ENCODE results near the gene DIP2B. TPM values are rescaled to one million over a fixed set of nuclear protein-coding genes. Genes with fewer than 3 reads are reported as not detected.

DIP2B gene
- total RNA-seq, 1 donor from 2014 or later = 32.3 TPM

GRCh38 chr12:50640321-50640939 lies 135.6 kb downstream of the DIP2B start:
- intact Hi-C loops (cut with micrococcal nuclease) = no loop called here
- DNase-seq (no peak), ATAC-seq (ENCODE audit: low read depth) (no peak)
- CTCF ChIA-PET = interaction anchor here (6.8 kb wide), 1 partner anchor 136 kb away, joined by 118 read pairs; the partner anchor contains the start of gene DIP2B
- no peaks in the 10 kb centered on the region for H3K9me3 Mint-ChIP-seq
- H3K27ac Mint-ChIP-seq = no peak overlapping the region
- H3K4me3 Mint-ChIP-seq = no peak overlapping the region
- no peaks in the 10 kb centered on the region for H3K27me3 Mint-ChIP-seq
- peaks cover 5% of the 10 kb centered on the region for H3K4me1 Mint-ChIP-seq
- H3K36me3 Mint-ChIP-seq (ENCODE audit: low read depth) = peaks cover 45% of the 10 kb centered on the region
- no peak for TF ChIP-seq CTCF (IDR thresholded peaks at IDR 0.05)
- POLR2A ChIA-PET = interaction anchor here (0.8 to 3.2 kb wide), 3 partner anchors 8 to 137 kb away, joined by 4 to 24 read pairs (median 6); partner anchors contain the start of gene DIP2B

- Mint-ChIP-seq H3K9me3 (no peaks in the 10 kb centered on the region), H3K36me3 (ENCODE audit: low read depth) (peaks cover 46% of the 10 kb centered on the region), H3K27ac (no peak overlapping the region), H3K27me3 (no peaks in the 10 kb centered on the region), H3K4me1 (peaks cover 5% of the 10 kb centered on the region), H3K4me3 (no peak overlapping the region)
- DNase-seq = no peak
- intact Hi-C loops (cut with micrococcal nuclease) = no loop called here
- ATAC-seq (ENCODE audit: low read depth) = no peak
- ChIA-PET POLR2A (no interaction called here), CTCF (interaction anchor here (6.8 kb wide), 1 partner anchor 137 kb away, joined by 118 read pairs; the partner anchor contains the start of gene DIP2B)
- no peak for TF ChIP-seq CTCF (IDR thresholded peaks at IDR 0.05)
These were observed 136.8 kb downstream of the DIP2B start for GRCh38 chr12:50641566-50641965.

GRCh38 chr12:50642035-50642451 lies 137.3 kb downstream of the DIP2B start:
- Mint-ChIP-seq H3K27me3 (no peaks in the 10 kb centered on the region), H3K4me1 (peaks cover 5% of the 10 kb centered on the region), H3K27ac (no peak overlapping the region), H3K9me3 (no peaks in the 10 kb centered on the region), H3K4me3 (no peak overlapping the region), H3K36me3 (ENCODE audit: low read depth) (peaks cover 48% of the 10 kb centered on the region)
- DNase-seq = no peak
- CTCF ChIA-PET = interaction anchor here (1.3 to 6.8 kb wide), 2 partner anchors 135 to 138 kb away, joined by 3 to 118 read pairs; partner anchors contain the start of gene DIP2B
- ATAC-seq (ENCODE audit: low read depth) = no peak
- POLR2A ChIA-PET = no interaction called here
- intact Hi-C loops (cut with micrococcal nuclease) = no loop called here
- TF ChIP-seq CTCF (IDR thresholded peaks at IDR 0.05) = no peak

GRCh38 chr12:50642761-50643160 lies 138.0 kb downstream of the DIP2B start:
- DNase-seq (no peak), ATAC-seq (ENCODE audit: low read depth) (no peak)
- CTCF ChIA-PET = interaction anchor here (0.6 to 6.8 kb wide), 3 partner anchors 41 to 139 kb away, joined by 3 to 118 read pairs (median 4); partner anchors contain the start of gene DIP2B
- Mint-ChIP-seq H3K9me3 (no peaks in the 10 kb centered on the region), H3K4me1 (peaks cover 1% of the 10 kb centered on the region), H3K27ac (no peak overlapping the region), H3K27me3 (no peaks in the 10 kb centered on the region), H3K36me3 (ENCODE audit: low read depth) (peaks cover 54% of the 10 kb centered on the region), H3K4me3 (no peak overlapping the region)
- intact Hi-C loops (cut with micrococcal nuclease) = no loop called here
- no peak for TF ChIP-seq CTCF (IDR thresholded peaks at IDR 0.05)
- POLR2A ChIA-PET = interaction anchor here (0.6 kb wide), 1 partner anchor 10 kb away, joined by 3 read pairs; no protein-coding TSS in a partner anchor

GRCh38 chr12:50647031-50647430 lies 142.2 kb downstream of the DIP2B start:
- TF ChIP-seq CTCF (IDR thresholded peaks at IDR 0.05) = no peak
- no peak overlapping the region for H3K27ac Mint-ChIP-seq
- POLR2A ChIA-PET = no interaction called here
- DNase-seq = no peak
- no peak for ATAC-seq (ENCODE audit: low read depth)
- H3K4me3 Mint-ChIP-seq = no peak overlapping the region
- H3K27me3 Mint-ChIP-seq = no peaks in the 10 kb centered on the region
- H3K36me3 Mint-ChIP-seq (ENCODE audit: low read depth) = peaks cover 45% of the 10 kb centered on the region
- CTCF ChIA-PET = interaction anchor here (0.6 to 1.8 kb wide), 2 partner anchors 9 to 142 kb away, joined by 3 to 5 read pairs; partner anchors contain the start of gene DIP2B
- H3K4me1 Mint-ChIP-seq = no peaks in the 10 kb centered on the region
- H3K9me3 Mint-ChIP-seq = no peaks in the 10 kb centered on the region
- intact Hi-C loops (cut with micrococcal nuclease) = no loop called here

All from activated B cell treated with CpG ODN at 0.5 μM for 24 hours (primary cell).